Liver (tissue), 9 donors: ENCODE results near the gene P2RX3. TPM values are rescaled to one million over a fixed set of nuclear protein-coding genes. Genes with fewer than 3 reads are reported as not detected.

ENCODE experiments used
- DNase-seq: peaks from one replicate; pipeline ENCODE4 v3.0.0-alpha.2; 2017; ENCODE audit warnings: low spot score
- H3K27ac ChIP-seq, 2 donors: one replicate each; pipeline ENCODE4 v1.7.0; 2013; ENCODE audit warnings: inconsistent platforms in 2 of 2, low read length in 2 of 2, control low read depth in 1 of 2, low read depth in 1 of 2, mild to moderate bottlenecking in 1 of 2
- H3K27me3 ChIP-seq, 4 donors: one replicate each; pipeline versions ENCODE4 v1.6.1 to v1.7.0; 2013; ENCODE audit warnings: low read length in 3 of 4, inconsistent platforms in 1 of 4, mild to moderate bottlenecking in 1 of 4, moderate library complexity in 1 of 4; ENCODE audit not compliant: control insufficient read depth in 4 of 4, insufficient read depth in 4 of 4
- H3K36me3 ChIP-seq, 4 donors: one replicate each; pipeline versions ENCODE4 v1.6.1 to v1.7.0; 2013; ENCODE audit warnings: low read length in 3 of 4, mild to moderate bottlenecking in 3 of 4, low read depth in 1 of 4, moderate library complexity in 1 of 4; ENCODE audit not compliant: control insufficient read depth in 4 of 4, insufficient read depth in 3 of 4
- H3K4me1 ChIP-seq, 4 donors: one replicate each; pipeline versions ENCODE4 v1.6.1 to v1.7.0; 2013; ENCODE audit warnings: low read length in 3 of 4, mild to moderate bottlenecking in 3 of 4, moderate library complexity in 1 of 4; ENCODE audit not compliant: control insufficient read depth in 4 of 4, insufficient read depth in 4 of 4
- H3K4me3 ChIP-seq, 3 donors: one replicate each; pipeline versions ENCODE4 v1.6.1 to v1.7.0; 2013; ENCODE audit warnings: low read length in 3 of 3, control low read depth in 1 of 3, low read depth in 1 of 3, mild to moderate bottlenecking in 1 of 3
- H3K9ac ChIP-seq, 2 donors: one replicate each; pipeline ENCODE4 v1.7.0; 2013; ENCODE audit warnings: low read length in 2 of 2, mild to moderate bottlenecking in 2 of 2, moderate library complexity in 2 of 2, control low read depth in 1 of 2, low read depth in 1 of 2
- H3K9me3 ChIP-seq, 4 donors: one replicate each; pipeline versions ENCODE4 v1.6.1 to v1.7.0; 2013; ENCODE audit warnings: low read length in 3 of 4; ENCODE audit not compliant: control insufficient read depth in 4 of 4
- EGR1 ChIP-seq, 2 donors: IDR thresholded peaks; 2 replicates each; pipeline ENCODE4 v1.6.1; 2016 to 2018; ENCODE audit warnings: antibody characterized with exemption in 2 of 2, low read depth in 2 of 2
- FOXA1 ChIP-seq: IDR thresholded peaks from 2 replicates; pipeline ENCODE4 v1.6.1; 2016; ENCODE audit warnings: antibody characterized with exemption
- FOXA2 ChIP-seq: IDR thresholded peaks from 2 replicates; pipeline ENCODE4 v1.6.1; 2016; ENCODE audit warnings: antibody characterized with exemption
- GABPA ChIP-seq, 2 donors: IDR thresholded peaks in 1 of 2; conservative IDR thresholded peaks in 1 of 2; 2 replicates each; pipeline ENCODE4 v1.6.1; 2016; ENCODE audit warnings: antibody characterized with exemption in 2 of 2, mild to moderate bottlenecking in 1 of 2, moderate library complexity in 1 of 2
- HNF4A ChIP-seq, 2 donors: conservative IDR thresholded peaks; 2 replicates each; pipeline ENCODE4 v1.6.1; 2016; ENCODE audit warnings: antibody characterized with exemption in 2 of 2, mild to moderate bottlenecking in 2 of 2
- HNF4G ChIP-seq: IDR thresholded peaks from 2 replicates; pipeline ENCODE4 v1.6.1; 2016; ENCODE audit warnings: antibody characterized with exemption
- JUND ChIP-seq, 2 donors: IDR thresholded peaks; 2 replicates each; pipeline ENCODE4 v1.6.1; 2016; ENCODE audit warnings: antibody characterized with exemption in 2 of 2
- NR2F2 ChIP-seq: IDR thresholded peaks from 2 replicates; pipeline ENCODE4 v1.6.1; 2016; ENCODE audit warnings: antibody characterized with exemption
- RAD21 ChIP-seq, 2 donors: IDR thresholded peaks; 2 replicates each; pipeline ENCODE4 v1.6.1; 2016; ENCODE audit warnings: antibody characterized with exemption in 2 of 2, mild to moderate bottlenecking in 2 of 2
- RXRA ChIP-seq, 2 donors: IDR thresholded peaks; 2 replicates each; pipeline ENCODE4 v1.6.1; 2017 to 2018; ENCODE audit warnings: antibody characterized with exemption in 2 of 2, mild to moderate bottlenecking in 1 of 2
- SP1 ChIP-seq: IDR thresholded peaks from 2 replicates; pipeline ENCODE4 v1.6.1; 2018; ENCODE audit warnings: antibody characterized with exemption, mild to moderate bottlenecking
- TAF1 ChIP-seq: conservative IDR thresholded peaks from 2 replicates; pipeline ENCODE4 v1.6.1; 2016; ENCODE audit warnings: antibody characterized with exemption, mild to moderate bottlenecking
- YY1 ChIP-seq: IDR thresholded peaks from 2 replicates; pipeline ENCODE4 v1.6.1; 2016; ENCODE audit warnings: antibody characterized with exemption, mild to moderate bottlenecking
- WGBS: extraction: QIAGEN DNeasy Blood & Tissue Kit; methylation state at CpG from one replicate; pipeline ENCODE4 v1.1.7; 2013; 5-methylcytosine and 5-hydroxymethylcytosine counted together
- polyA plus RNA-seq, 2 donors: library from polyadenylated mRNA; stranded (reverse) in 1 of 2; unstranded in 1 of 2; fragments of 200-250 nt in 1 of 2; fragments of >200 nt in 1 of 2; fragmentation: Nextera tagmentation in 1 of 2; extraction: Ambion mirVana in 1 of 2; gene quantifications; one replicate each; pipeline versions ENCODE4 v1.2.1 to v1.2.3, GENCODE V29; 2013 to 2015
- total RNA-seq, 2 donors: library from RNA; depleted of rRNA; stranded (reverse); fragments of >200 nt; gene quantifications; one replicate each; pipeline ENCODE4 v1.2.3, GENCODE V29; 2014
- TF ChIP-seq, protein P1 (sequence below): IDR thresholded peaks from 2 replicates; pipeline ENCODE4 v1.6.1; 2016; ENCODE audit warnings: antibody characterized with exemption
- TF ChIP-seq, protein P2 (sequence below): IDR thresholded peaks from 2 replicates; pipeline ENCODE4 v1.6.1; 2016; ENCODE audit warnings: antibody characterized with exemption
- TF ChIP-seq, protein P3 (sequence below): IDR thresholded peaks from 2 replicates; pipeline ENCODE4 v1.6.1; 2016; ENCODE audit warnings: antibody characterized with exemption, mild to moderate bottlenecking
- TF ChIP-seq, protein P4 (sequence below): IDR thresholded peaks from 2 replicates; pipeline ENCODE4 v1.6.1; 2016; ENCODE audit warnings: antibody characterized with exemption
- TF ChIP-seq, protein P5 (sequence below): fragments of 150-350 bp; IDR thresholded peaks from 2 replicates; pipeline ENCODE4 v1.5.1; 2017; ENCODE audit warnings: improper control_type of control experiment, low read depth, low read length; ENCODE audit not compliant: missing input control
- donor health status: healthy.
- donor health status: healthy.
- donor health status: healthy.
- donor health status: healthy.
- donor health status: healthy.

P2RX3 gene
- total and polyA plus RNA-seq, 4 donors, result 0.18 to 0.33 (median 0.23) TPM

DNA sequence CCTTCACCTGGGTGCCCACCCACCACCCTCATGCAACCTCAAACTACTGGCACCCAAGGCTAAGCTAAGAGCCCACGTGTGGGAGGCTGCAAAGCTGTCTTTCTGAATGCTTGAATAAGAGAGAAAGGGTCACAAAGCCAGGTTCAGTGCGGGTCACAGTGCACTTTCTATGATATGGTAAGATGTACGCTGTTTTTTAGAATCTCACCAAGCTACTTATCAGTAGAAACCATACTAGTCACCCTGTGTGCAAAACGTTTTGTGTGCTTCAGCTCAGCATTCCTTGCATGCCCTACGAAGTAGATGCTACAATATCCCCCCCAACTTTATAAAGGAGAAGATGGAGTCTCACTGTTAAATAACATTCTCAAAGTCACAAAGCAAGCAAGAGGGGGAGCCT lies 14.9 kb downstream of the P2RX3 start:
- Histone ChIP-seq H3K9me3 (peaks cover 0 to 2% (median 0%) of the 10 kb centered on the region in 4 donors), H3K9ac (no peak overlapping the region), H3K27me3 (no peaks in the 10 kb centered on the region), H3K27ac (no peak overlapping the region), H3K4me1 (peaks cover 0 to 9% (median 7%) of the 10 kb centered on the region in 4 donors), H3K4me3 (no peak overlapping the region), H3K36me3 (no peaks in the 10 kb centered on the region)
- DNase-seq, result no peak
- TF ChIP-seq RAD21 (IDR thresholded peaks at IDR 0.05) (no peak), SP1 (no peak), EGR1 (IDR thresholded peaks at IDR 0.05; ENCODE audit: low read depth in 2 of 2) (no peak), FOXA1 (no peak), NR2F2 (no peak), JUND (IDR thresholded peaks at IDR 0.05) (no peak), TAF1 (no peak), RXRA (IDR thresholded peaks at IDR 0.05) (no peak), HNF4G (no peak), FOXA2 (no peak), HNF4A (conservative IDR thresholded peaks at IDR 0.05) (no peak), GABPA (IDR thresholded peaks at IDR 0.05 in 1 of 2, conservative IDR thresholded peaks at IDR 0.05 in 1 of 2) (no peak), YY1 (no peak)
- TF ChIP-seq, protein P1, sequence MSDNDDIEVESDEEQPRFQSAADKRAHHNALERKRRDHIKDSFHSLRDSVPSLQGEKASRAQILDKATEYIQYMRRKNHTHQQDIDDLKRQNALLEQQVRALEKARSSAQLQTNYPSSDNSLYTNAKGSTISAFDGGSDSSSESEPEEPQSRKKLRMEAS, result no peak
- TF ChIP-seq, protein P2, sequence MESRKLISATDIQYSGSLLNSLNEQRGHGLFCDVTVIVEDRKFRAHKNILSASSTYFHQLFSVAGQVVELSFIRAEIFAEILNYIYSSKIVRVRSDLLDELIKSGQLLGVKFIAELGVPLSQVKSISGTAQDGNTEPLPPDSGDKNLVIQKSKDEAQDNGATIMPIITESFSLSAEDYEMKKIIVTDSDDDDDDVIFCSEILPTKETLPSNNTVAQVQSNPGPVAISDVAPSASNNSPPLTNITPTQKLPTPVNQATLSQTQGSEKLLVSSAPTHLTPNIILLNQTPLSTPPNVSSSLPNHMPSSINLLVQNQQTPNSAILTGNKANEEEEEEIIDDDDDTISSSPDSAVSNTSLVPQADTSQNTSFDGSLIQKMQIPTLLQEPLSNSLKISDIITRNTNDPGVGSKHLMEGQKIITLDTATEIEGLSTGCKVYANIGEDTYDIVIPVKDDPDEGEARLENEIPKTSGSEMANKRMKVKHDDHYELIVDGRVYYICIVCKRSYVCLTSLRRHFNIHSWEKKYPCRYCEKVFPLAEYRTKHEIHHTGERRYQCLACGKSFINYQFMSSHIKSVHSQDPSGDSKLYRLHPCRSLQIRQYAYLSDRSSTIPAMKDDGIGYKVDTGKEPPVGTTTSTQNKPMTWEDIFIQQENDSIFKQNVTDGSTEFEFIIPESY, result no peak
- TF ChIP-seq, protein P3, sequence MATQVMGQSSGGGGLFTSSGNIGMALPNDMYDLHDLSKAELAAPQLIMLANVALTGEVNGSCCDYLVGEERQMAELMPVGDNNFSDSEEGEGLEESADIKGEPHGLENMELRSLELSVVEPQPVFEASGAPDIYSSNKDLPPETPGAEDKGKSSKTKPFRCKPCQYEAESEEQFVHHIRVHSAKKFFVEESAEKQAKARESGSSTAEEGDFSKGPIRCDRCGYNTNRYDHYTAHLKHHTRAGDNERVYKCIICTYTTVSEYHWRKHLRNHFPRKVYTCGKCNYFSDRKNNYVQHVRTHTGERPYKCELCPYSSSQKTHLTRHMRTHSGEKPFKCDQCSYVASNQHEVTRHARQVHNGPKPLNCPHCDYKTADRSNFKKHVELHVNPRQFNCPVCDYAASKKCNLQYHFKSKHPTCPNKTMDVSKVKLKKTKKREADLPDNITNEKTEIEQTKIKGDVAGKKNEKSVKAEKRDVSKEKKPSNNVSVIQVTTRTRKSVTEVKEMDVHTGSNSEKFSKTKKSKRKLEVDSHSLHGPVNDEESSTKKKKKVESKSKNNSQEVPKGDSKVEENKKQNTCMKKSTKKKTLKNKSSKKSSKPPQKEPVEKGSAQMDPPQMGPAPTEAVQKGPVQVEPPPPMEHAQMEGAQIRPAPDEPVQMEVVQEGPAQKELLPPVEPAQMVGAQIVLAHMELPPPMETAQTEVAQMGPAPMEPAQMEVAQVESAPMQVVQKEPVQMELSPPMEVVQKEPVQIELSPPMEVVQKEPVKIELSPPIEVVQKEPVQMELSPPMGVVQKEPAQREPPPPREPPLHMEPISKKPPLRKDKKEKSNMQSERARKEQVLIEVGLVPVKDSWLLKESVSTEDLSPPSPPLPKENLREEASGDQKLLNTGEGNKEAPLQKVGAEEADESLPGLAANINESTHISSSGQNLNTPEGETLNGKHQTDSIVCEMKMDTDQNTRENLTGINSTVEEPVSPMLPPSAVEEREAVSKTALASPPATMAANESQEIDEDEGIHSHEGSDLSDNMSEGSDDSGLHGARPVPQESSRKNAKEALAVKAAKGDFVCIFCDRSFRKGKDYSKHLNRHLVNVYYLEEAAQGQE, result no peak
- TF ChIP-seq, protein P4, sequence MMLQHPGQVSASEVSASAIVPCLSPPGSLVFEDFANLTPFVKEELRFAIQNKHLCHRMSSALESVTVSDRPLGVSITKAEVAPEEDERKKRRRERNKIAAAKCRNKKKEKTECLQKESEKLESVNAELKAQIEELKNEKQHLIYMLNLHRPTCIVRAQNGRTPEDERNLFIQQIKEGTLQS, result no peak
- TF ChIP-seq, protein P5, sequence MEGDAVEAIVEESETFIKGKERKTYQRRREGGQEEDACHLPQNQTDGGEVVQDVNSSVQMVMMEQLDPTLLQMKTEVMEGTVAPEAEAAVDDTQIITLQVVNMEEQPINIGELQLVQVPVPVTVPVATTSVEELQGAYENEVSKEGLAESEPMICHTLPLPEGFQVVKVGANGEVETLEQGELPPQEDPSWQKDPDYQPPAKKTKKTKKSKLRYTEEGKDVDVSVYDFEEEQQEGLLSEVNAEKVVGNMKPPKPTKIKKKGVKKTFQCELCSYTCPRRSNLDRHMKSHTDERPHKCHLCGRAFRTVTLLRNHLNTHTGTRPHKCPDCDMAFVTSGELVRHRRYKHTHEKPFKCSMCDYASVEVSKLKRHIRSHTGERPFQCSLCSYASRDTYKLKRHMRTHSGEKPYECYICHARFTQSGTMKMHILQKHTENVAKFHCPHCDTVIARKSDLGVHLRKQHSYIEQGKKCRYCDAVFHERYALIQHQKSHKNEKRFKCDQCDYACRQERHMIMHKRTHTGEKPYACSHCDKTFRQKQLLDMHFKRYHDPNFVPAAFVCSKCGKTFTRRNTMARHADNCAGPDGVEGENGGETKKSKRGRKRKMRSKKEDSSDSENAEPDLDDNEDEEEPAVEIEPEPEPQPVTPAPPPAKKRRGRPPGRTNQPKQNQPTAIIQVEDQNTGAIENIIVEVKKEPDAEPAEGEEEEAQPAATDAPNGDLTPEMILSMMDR, result no peak
- 75% methylated on average over 5 of the region's 5 CpGs for WGBS
